GM19397 (cell line): Measurements from ENCODE around the gene KIF27.
"Not testable (repeated sequence)": the region's sequence is repeated elsewhere in the genome, so short reads cannot be mapped to it uniquely, and the experiment has no call there.

Experiments
- ATAC-seq: cut with Tn5 transposase; IDR thresholded peaks from one replicate; pipeline ENCODE4 v1.9.1; 2021; ENCODE audit warnings: mild to moderate bottlenecking, moderate library complexity; ENCODE audit not compliant: unreplicated experiment

The KIF27 gene

GRCh38 chr9:83932851-83933250, 11.6 kb upstream of the KIF27 start:
- ATAC-seq, result no peak

GRCh38 chr9:83932011-83932410, 10.8 kb upstream of the KIF27 start:
- ATAC-seq, result no peak

- no peak for ATAC-seq
Measured at GRCh38 chr9:83930881-83931280, 9.6 kb upstream of the KIF27 start.

- no peak for ATAC-seq
Measured at GRCh38 chr9:83927591-83927990, 6.4 kb upstream of the KIF27 start.

- peak; percentile 25 for ATAC-seq
Measured at GRCh38 chr9:83920469-83920926, 734 bp downstream of the KIF27 start.

GRCh38 chr9:83919111-83919510, 2.1 kb downstream of the KIF27 start:
- ATAC-seq, result no peak

- not testable (repeated sequence) for ATAC-seq
Measured at GRCh38 chr9:83912194-83912593, 9.0 kb downstream of the KIF27 start.

GRCh38 chr9:83906144-83906543, 15.1 kb downstream of the KIF27 start:
- no peak for ATAC-seq

- not testable (repeated sequence) for ATAC-seq
Measured at GRCh38 chr9:83900615-83901014, 20.6 kb downstream of the KIF27 start.

GRCh38 chr9:83894301-83894700, 26.9 kb downstream of the KIF27 start:
- ATAC-seq, result not testable (repeated sequence)

- not testable (repeated sequence) for ATAC-seq
Measured at GRCh38 chr9:83886498-83886897, 34.7 kb downstream of the KIF27 start.

- ATAC-seq, result not testable (repeated sequence)
Measured at GRCh38 chr9:83885559-83886240, 35.5 kb downstream of the KIF27 start.

GRCh38 chr9:83881687-83882408, 39.4 kb downstream of the KIF27 start:
- not testable (repeated sequence) for ATAC-seq

GRCh38 chr9:83875559-83875958, 45.7 kb downstream of the KIF27 start:
- not testable (repeated sequence) for ATAC-seq

GRCh38 chr9:83849895-83850294, 71.3 kb downstream of the KIF27 start:
- ATAC-seq, result not testable (repeated sequence)

- not testable (repeated sequence) for ATAC-seq
Measured at GRCh38 chr9:83837070-83837643, 84.1 kb downstream of the KIF27 start.

- not testable (repeated sequence) for ATAC-seq
Measured at GRCh38 chr9:83830426-83831071, 90.7 kb downstream of the KIF27 start.

GRCh38 chr9:83824986-83825623, 96.1 kb downstream of the KIF27 start:
- not testable (repeated sequence) for ATAC-seq

GRCh38 chr9:83817356-83818278, 103.6 kb downstream of the KIF27 start, which contains the start of gene GKAP1:
Gene GKAP1, minus strand, starts transcription at chr9:83817769. Its CDS starts 11,252 bp downstream, at chr9:83806517.
- ATAC-seq, result peak; percentile 87

- ATAC-seq, result not testable (repeated sequence)
Measured at GRCh38 chr9:83817011-83817355, 104.2 kb downstream of the KIF27 start.
